OCI-LY1 (cell line): Measurements from ENCODE around the gene MGAT3.

Experiments
- H2AFZ ChIP-seq: fragments of 200-600 bp; sonication (generic), shearing (Covaris generic); 2 replicates; pipeline ENCODE4 v1.6.0; 2014; ENCODE audit warnings: antibody characterized with exemption, mild to moderate bottlenecking, low read length
- H3F3A ChIP-seq: fragments of 200-600 bp; sonication (generic), shearing (Covaris generic); 2 replicates; pipeline ENCODE4 v1.6.0; 2014; ENCODE audit warnings: mild to moderate bottlenecking, antibody characterized with exemption, low read length, moderate library complexity; ENCODE audit not compliant: insufficient read depth
- H3K27ac ChIP-seq: fragments of 200-600 bp; sonication (generic); 2 replicates; pipeline ENCODE4 v1.5.1; 2014; ENCODE audit warnings: low read length, mixed run types, mild to moderate bottlenecking, low read depth; ENCODE audit not compliant: poor library complexity, severe bottlenecking
- H3K27me3 ChIP-seq: fragments of 200-600 bp; sonication (generic); 2 replicates; pipeline ENCODE4 v1.6.0; 2014; ENCODE audit warnings: antibody characterized with exemption, mild to moderate bottlenecking, low read length, moderate library complexity; ENCODE audit not compliant: insufficient read depth
- H3K36me3 ChIP-seq: fragments of 200-600 bp; sonication (generic); 2 replicates; pipeline ENCODE4 v1.6.1; 2014; ENCODE audit warnings: mild to moderate bottlenecking, antibody characterized with exemption, low read length, moderate library complexity, mixed read lengths; ENCODE audit not compliant: insufficient read depth
- H3K4me1 ChIP-seq: fragments of 200-600 bp; sonication (generic); 2 replicates; pipeline ENCODE4 v1.5.1; 2014; ENCODE audit warnings: mild to moderate bottlenecking, low read length, moderate library complexity; ENCODE audit not compliant: insufficient read depth, severe bottlenecking
- H3K4me2 ChIP-seq: fragments of 200-600 bp; sonication (generic), shearing (Covaris generic); 2 replicates; pipeline ENCODE4 v1.6.1; 2014; ENCODE audit warnings: low read length
- H3K4me3 ChIP-seq: fragments of 200-600 bp; sonication (generic); 2 replicates; pipeline ENCODE4 v1.5.1; 2014; ENCODE audit warnings: low read length, low read depth, mild to moderate bottlenecking, mixed read lengths; ENCODE audit not compliant: poor library complexity, severe bottlenecking
- H3K79me2 ChIP-seq: fragments of 200-600 bp; shearing (Covaris generic); 2 replicates; pipeline ENCODE4 v1.6.1; 2016; ENCODE audit warnings: mixed run types, low read length, mixed read lengths; ENCODE audit not compliant: insufficient read depth
- H3K9ac ChIP-seq: fragments of 200-600 bp; sonication (generic), shearing (Covaris generic); 2 replicates; pipeline ENCODE4 v1.6.1; 2014; ENCODE audit warnings: mild to moderate bottlenecking, low read length, mixed read lengths
- H3K9me2 ChIP-seq: fragments of 200-600 bp; sonication (generic), shearing (Covaris generic); 2 replicates; pipeline ENCODE4 v1.6.1; 2014; ENCODE audit warnings: low read depth, mild to moderate bottlenecking, low read length, mixed read lengths
- H3K9me3 ChIP-seq: fragments of 200-600 bp; shearing (Covaris generic); 2 replicates; pipeline ENCODE4 v1.6.1; 2014; ENCODE audit warnings: low read length, mixed read lengths
- H4K20me1 ChIP-seq: fragments of 200-600 bp; sonication (generic), shearing (Covaris generic); 2 replicates; pipeline ENCODE4 v1.6.0; 2016; ENCODE audit warnings: mild to moderate bottlenecking, low read length; ENCODE audit not compliant: insufficient read depth
- CTCF ChIP-seq: fragments of 200-600 bp; sonication (generic), shearing (Covaris generic); IDR thresholded peaks from 2 replicates; pipeline ENCODE4 v1.5.1; 2017; ENCODE audit warnings: mild to moderate bottlenecking, antibody characterized with exemption, low read length, moderate library complexity, mixed read lengths
- EZH2 ChIP-seq: fragments of 200-600 bp; sonication (generic), shearing (Covaris generic); IDR thresholded peaks from 2 replicates; pipeline ENCODE4 v1.8.0; 2017; ENCODE audit warnings: borderline replicate concordance, mixed run types, mild to moderate bottlenecking, antibody characterized with exemption, low read length, moderate library complexity, mixed read lengths

The MGAT3 gene

GRCh38 chr22:39471381-39472141 lies 14.7 kb downstream of the MGAT3 start:
- peaks cover 45% of the 10 kb centered on the region; the same call in 1 of the 2 replicates for H3K36me3 ChIP-seq
- H3K9me2 ChIP-seq: no peaks in the 10 kb centered on the region
- H3K27ac ChIP-seq: peak overlapping the region; percentile 98
- H3K4me3 ChIP-seq: peak overlapping the region; percentile 13
- peaks cover 66% of the 10 kb centered on the region for H3K4me1 ChIP-seq
- no peak overlapping the region for H2AFZ ChIP-seq
- no peaks in the 10 kb centered on the region for H4K20me1 ChIP-seq
- H3K9ac ChIP-seq: peak overlapping the region; percentile 46; the same call in 1 of the 2 replicates
- TF ChIP-seq CTCF (no peak), EZH2 (no peak)
- no peaks in the 10 kb centered on the region for H3K27me3 ChIP-seq
- no peaks in the 10 kb centered on the region for H3F3A ChIP-seq
- H3K9me3 ChIP-seq: no peaks in the 10 kb centered on the region
- peak overlapping the region; percentile 52 for H3K4me2 ChIP-seq
- peaks cover 5% of the 10 kb centered on the region; the same call in 1 of the 2 replicates for H3K79me2 ChIP-seq

GRCh38 chr22:39472570-39473556 lies 16.1 kb downstream of the MGAT3 start:
- peaks cover 4% of the 10 kb centered on the region; the same call in 1 of the 2 replicates for H3K79me2 ChIP-seq
- peak overlapping the region; percentile 10 for H3K4me3 ChIP-seq
- no peaks in the 10 kb centered on the region for H3K9me2 ChIP-seq
- H3K27me3 ChIP-seq: no peaks in the 10 kb centered on the region
- no peaks in the 10 kb centered on the region for H3K9me3 ChIP-seq
- H3K27ac ChIP-seq: peak overlapping the region; percentile 98
- H3K9ac ChIP-seq: peak overlapping the region; percentile 46; the same call in 1 of the 2 replicates
- no peak overlapping the region for H2AFZ ChIP-seq
- H3K4me1 ChIP-seq: peaks cover 53% of the 10 kb centered on the region
- peaks cover 56% of the 10 kb centered on the region for H3K36me3 ChIP-seq
- peak overlapping the region; percentile 52 for H3K4me2 ChIP-seq
- H4K20me1 ChIP-seq: no peaks in the 10 kb centered on the region
- TF ChIP-seq CTCF (no peak), EZH2 (no peak)
- no peaks in the 10 kb centered on the region for H3F3A ChIP-seq

GRCh38 chr22:39473851-39474250 lies 17.0 kb downstream of the MGAT3 start:
- Histone ChIP-seq H2AFZ (no peak overlapping the region), H4K20me1 (no peaks in the 10 kb centered on the region), H3K27ac (no peak overlapping the region), H3K4me3 (no peak overlapping the region), H3K27me3 (no peaks in the 10 kb centered on the region), H3K9me2 (no peaks in the 10 kb centered on the region), H3K9ac (no peak overlapping the region), H3K9me3 (no peaks in the 10 kb centered on the region), H3K4me2 (no peak overlapping the region), H3K79me2 (peaks cover 4% of the 10 kb centered on the region; the same call in 1 of the 2 replicates), H3K36me3 (peaks cover 59% of the 10 kb centered on the region), H3K4me1 (peaks cover 43% of the 10 kb centered on the region), H3F3A (no peaks in the 10 kb centered on the region)
- TF ChIP-seq CTCF (no peak), EZH2 (no peak)
